ENCODE measurements around the gene PID1.

The PID1 gene

DNA sequence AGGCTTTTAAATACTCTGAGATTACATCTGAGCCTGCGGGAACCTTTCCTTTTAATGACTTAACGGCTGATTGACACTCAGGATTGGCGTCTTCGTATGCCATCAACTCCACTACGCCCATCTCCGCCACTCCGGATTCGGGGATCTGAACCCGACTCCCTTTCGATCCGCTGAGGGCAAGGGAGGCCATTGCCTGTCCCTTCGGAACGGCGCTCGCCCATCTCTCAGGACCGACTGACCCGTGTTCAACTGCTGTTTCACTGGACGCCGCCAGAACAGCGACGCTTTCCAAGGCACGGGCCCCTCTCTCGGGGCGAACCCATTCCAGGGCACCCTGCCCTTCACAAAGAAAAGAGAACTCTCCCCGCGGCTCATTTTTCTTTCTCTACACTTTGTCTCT is 90.4 kb downstream of the PID1 start:
- peak overlapping the region; percentile 72 for H3K27ac ChIP-seq
- TF ChIP-seq, protein P1, sequence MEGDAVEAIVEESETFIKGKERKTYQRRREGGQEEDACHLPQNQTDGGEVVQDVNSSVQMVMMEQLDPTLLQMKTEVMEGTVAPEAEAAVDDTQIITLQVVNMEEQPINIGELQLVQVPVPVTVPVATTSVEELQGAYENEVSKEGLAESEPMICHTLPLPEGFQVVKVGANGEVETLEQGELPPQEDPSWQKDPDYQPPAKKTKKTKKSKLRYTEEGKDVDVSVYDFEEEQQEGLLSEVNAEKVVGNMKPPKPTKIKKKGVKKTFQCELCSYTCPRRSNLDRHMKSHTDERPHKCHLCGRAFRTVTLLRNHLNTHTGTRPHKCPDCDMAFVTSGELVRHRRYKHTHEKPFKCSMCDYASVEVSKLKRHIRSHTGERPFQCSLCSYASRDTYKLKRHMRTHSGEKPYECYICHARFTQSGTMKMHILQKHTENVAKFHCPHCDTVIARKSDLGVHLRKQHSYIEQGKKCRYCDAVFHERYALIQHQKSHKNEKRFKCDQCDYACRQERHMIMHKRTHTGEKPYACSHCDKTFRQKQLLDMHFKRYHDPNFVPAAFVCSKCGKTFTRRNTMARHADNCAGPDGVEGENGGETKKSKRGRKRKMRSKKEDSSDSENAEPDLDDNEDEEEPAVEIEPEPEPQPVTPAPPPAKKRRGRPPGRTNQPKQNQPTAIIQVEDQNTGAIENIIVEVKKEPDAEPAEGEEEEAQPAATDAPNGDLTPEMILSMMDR (conservative IDR thresholded peaks at IDR 0.05): no peak

DNA sequence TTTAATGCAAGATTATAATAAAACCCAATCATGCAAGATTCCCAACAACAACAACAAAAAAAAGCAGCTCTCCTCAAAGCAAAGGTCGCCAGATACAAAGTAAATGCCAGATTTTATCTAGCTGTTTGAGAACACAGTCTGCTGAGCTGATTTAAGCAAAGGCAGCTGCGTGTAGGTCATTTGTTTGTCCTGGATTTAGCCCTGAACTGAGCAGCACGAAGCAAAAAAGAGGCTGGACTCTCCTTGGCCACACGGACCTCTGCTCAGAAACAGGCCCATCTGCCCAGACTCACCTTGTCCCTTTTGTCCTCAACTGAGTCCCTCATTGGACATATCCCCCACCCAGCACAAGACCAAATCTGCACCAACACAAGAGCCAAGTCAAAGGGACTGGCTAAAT is 91.5 kb downstream of the PID1 start:
- TF ChIP-seq, protein P1 (conservative IDR thresholded peaks at IDR 0.05): no peak
- H3K27ac ChIP-seq: peak overlapping the region; percentile 72

DNA sequence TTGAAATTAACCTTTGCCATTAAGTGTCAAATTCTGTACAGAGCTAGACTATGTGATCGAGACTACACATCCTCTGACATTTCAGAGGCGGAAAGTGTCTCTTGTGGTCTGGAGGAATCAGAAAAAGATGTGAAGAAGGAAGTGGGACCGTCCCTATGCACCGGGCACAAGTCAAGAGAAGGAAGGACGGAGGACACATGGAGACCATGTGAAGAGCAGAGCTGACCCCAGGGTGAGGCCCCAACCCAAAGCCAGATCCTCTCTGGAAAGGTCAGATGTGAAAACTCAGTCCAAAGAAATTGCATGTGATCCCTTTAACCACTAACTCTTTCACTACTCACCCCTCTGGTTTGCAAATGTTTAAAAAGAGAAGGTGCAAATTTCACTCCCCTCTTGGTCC is 92.4 kb downstream of the PID1 start:
- H3K27ac ChIP-seq: peak overlapping the region; percentile 72
- TF ChIP-seq, protein P1 (conservative IDR thresholded peaks at IDR 0.05): no peak

DNA sequence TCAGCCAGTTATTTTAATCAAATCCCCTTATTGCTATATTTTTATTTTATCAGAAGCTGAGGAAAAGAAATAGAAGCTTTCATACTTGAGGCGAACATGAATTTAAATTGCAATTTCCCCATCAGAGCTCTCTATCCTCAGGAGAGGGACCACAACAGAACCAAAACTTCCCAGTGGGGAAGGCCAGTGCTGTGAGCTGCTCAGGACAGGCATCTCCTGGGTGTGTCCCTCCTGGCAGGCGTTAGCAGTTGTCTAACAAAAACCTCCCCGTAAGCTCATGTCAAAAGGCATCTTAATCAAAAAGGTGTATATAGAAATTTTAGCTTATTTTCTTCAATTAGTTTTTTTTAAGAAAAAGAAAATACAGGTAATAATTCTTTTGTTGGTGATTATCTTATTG is 93.0 kb downstream of the PID1 start:
- no peak overlapping the region for H3K27ac ChIP-seq
- TF ChIP-seq, protein P1 (conservative IDR thresholded peaks at IDR 0.05): no peak

DNA sequence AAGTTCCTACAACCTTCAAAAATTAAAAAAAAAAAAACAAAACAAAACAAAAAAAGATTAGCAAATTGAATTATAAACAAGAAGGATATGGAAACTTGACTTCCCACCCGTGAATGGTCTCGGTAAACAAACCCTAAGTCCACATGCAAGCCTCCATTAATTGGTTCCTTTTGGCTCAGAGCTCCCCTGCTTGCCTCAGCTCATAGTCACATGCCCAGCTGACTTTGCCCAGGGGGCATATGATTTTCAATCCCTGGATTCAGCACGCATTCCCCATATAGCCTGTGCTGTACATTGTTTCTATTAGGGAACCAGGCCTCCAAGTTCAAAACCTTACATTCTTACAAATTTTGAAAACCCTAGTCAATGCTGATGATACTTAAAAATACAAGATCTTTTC is 95.0 kb downstream of the PID1 start:
- TF ChIP-seq, protein P1 (conservative IDR thresholded peaks at IDR 0.05): no peak
- no peak overlapping the region for H3K27ac ChIP-seq

DNA sequence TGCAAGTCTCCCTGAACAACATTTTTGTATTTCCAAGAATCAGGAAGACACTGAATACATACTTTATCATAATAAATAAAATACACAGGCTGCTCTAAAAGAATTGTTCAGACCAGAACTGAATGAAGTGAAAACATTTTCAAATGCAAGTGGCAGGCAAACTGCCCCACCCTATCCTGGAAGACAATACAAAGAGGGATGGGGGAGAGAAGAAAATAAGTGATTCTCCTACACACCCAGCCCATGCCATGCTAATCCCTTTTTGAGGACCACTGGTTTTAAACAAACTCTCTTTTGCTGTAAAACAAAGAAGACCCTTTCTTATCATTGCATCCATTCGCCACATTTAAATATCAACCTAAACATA is 95.6 kb downstream of the PID1 start:
- TF ChIP-seq, protein P1 (conservative IDR thresholded peaks at IDR 0.05): no peak
- no peak overlapping the region for H3K27ac ChIP-seq

DNA sequence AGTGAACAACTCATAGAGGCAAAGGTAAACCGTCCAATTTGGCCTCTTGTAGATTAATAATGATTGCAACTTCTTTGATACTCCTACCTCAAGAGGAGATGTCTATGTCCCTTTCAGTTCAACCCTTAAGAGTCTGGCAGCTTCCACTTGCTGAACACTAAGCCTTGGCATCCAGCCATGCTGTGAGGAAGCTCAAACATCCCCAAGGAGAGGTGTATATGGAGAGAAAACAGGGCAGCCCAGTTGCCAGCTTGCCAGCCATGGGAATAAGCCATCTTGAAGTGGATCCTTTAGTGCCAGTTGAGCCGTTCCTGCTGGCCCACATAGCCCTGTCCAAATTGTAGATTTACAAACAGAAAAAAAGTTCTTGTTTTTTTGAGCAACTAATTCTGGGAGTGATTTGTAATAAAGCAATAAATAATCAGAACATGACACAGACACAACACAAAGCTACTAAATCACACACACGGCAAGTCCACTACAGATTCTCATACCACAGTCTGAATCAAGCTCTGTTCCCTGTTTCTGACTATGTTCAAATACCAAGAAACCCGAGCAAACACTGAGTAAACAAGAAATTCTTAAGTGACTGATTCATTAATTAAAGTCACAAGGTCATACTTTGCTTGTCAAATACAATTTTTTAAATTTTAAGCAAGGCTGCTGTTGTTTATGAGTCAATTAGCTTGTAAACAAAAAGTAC is 96.1 kb downstream of the PID1 start:
- no peak overlapping the region for H3K27ac ChIP-seq
- TF ChIP-seq, protein P1 (conservative IDR thresholded peaks at IDR 0.05): no peak
